ENCODE results near the gene RER1.

DNA sequence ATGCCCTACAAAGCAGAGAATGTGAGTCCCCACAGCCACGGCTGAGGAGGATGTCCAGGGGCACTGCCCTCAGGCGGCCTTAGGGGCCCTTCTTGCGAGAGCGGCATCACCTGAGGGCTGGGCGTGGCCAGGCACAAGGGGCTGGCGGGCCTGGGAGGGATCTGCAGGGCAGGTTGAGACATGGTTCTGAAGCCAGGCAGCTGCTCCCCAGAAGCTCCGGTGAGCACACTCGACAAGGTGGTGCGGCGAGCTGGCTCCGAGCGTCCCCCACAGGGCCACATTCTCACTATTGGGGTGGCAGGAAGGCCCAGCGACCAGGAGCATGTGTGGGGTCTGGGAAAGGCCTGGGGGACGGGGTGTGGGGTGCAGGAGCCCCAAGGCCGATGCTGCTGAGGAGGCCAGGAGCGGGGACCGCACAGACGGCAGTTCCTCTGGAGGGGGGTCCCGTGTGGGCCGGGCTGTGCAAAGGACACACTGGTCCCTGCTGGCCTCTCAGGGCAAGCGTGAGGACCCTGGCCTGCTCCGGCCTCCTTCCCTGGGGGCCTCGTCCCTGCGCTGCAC, 47.4 kb upstream of the RER1 start:
- TF ChIP-seq, protein P1, sequence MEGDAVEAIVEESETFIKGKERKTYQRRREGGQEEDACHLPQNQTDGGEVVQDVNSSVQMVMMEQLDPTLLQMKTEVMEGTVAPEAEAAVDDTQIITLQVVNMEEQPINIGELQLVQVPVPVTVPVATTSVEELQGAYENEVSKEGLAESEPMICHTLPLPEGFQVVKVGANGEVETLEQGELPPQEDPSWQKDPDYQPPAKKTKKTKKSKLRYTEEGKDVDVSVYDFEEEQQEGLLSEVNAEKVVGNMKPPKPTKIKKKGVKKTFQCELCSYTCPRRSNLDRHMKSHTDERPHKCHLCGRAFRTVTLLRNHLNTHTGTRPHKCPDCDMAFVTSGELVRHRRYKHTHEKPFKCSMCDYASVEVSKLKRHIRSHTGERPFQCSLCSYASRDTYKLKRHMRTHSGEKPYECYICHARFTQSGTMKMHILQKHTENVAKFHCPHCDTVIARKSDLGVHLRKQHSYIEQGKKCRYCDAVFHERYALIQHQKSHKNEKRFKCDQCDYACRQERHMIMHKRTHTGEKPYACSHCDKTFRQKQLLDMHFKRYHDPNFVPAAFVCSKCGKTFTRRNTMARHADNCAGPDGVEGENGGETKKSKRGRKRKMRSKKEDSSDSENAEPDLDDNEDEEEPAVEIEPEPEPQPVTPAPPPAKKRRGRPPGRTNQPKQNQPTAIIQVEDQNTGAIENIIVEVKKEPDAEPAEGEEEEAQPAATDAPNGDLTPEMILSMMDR (IDR thresholded peaks at IDR 0.05; ENCODE audit: insufficient read depth, low read length, poor library complexity, severe bottlenecking): no peak
- TF ChIP-seq EZH2phosphoT487 (conservative IDR thresholded peaks at IDR 0.05; ENCODE audit: low read length): no peak

Measured in SU-DHL-6 (cell line).